GM12892 (cell line): Measurements from ENCODE around the gene ACMSD.

Experiments
- POLR2A ChIP-seq: IDR thresholded peaks from 2 replicates; pipeline ENCODE4 v1.6.1; 2011; ENCODE audit warnings: low read depth, low read length, control low read depth
- POLR2AphosphoS5 ChIP-seq: IDR thresholded peaks from 2 replicates; pipeline ENCODE4 v1.6.1; 2011; ENCODE audit warnings: low read depth, low read length, control low read depth
- TAF1 ChIP-seq: IDR thresholded peaks from 2 replicates; pipeline ENCODE4 v1.6.1; 2011; ENCODE audit warnings: low read depth, mild to moderate bottlenecking, control low read depth, low read length, borderline replicate concordance

GRCh38 chr2:134946073-134946472 lies 107.7 kb downstream of the ACMSD start:
- no peak for TF ChIP-seq POLR2AphosphoS5
- no peak for TF ChIP-seq POLR2A
- no peak for TF ChIP-seq TAF1
